NCI-H2029 treated with DMSO at 0.1 percent for 48 hours (cell line): ENCODE results near the gene TVP23A.
"Not testable (repeated sequence)": the region's sequence is repeated elsewhere in the genome, so short reads cannot be mapped to it uniquely, and the experiment has no call there.

ENCODE experiments used
- DNase-seq: peaks from one replicate; lab custom pipeline; 2025; lab: John Stamatoyannopoulos, UW

The TVP23A gene

GRCh38 chr16:10799736-10800135 is 18.9 kb downstream of the TVP23A start:
- no peak for DNase-seq

GRCh38 chr16:10791048-10791447 is 27.5 kb downstream of the TVP23A start:
- DNase-seq = no peak

GRCh38 chr16:10788630-10789029 is 30.0 kb downstream of the TVP23A start:
- not testable (repeated sequence) for DNase-seq

GRCh38 chr16:10787304-10787703 is 31.3 kb downstream of the TVP23A start:
- DNase-seq = no peak

- no peak for DNase-seq
These were observed 36.0 kb downstream of the TVP23A start for GRCh38 chr16:10782628-10783027.

GRCh38 chr16:10780628-10781027 is 38.0 kb downstream of the TVP23A start:
- DNase-seq = no peak

GRCh38 chr16:10779908-10780307 is 38.7 kb downstream of the TVP23A start:
- DNase-seq = not testable (repeated sequence)

- DNase-seq = no peak
These were observed 41.2 kb downstream of the TVP23A start for GRCh38 chr16:10777356-10777755.

GRCh38 chr16:10776923-10777322 is 41.7 kb downstream of the TVP23A start:
- DNase-seq = not testable (repeated sequence)

GRCh38 chr16:10776280-10776679 is 42.3 kb downstream of the TVP23A start:
- no peak for DNase-seq

- no peak for DNase-seq
These were observed 47.7 kb downstream of the TVP23A start for GRCh38 chr16:10770907-10771306.

- DNase-seq = no peak
These were observed 49.2 kb downstream of the TVP23A start for GRCh38 chr16:10769381-10769780.

- no peak for DNase-seq
These were observed 51.5 kb downstream of the TVP23A start for GRCh38 chr16:10767127-10767526.

GRCh38 chr16:10765772-10766171 is 52.8 kb downstream of the TVP23A start:
- no peak for DNase-seq

GRCh38 chr16:10763456-10763855 is 55.1 kb downstream of the TVP23A start:
- DNase-seq = no peak

GRCh38 chr16:10762336-10763016 is 56.1 kb downstream of the TVP23A start:
- DNase-seq = no peak

- DNase-seq = no peak
These were observed 57.2 kb downstream of the TVP23A start for GRCh38 chr16:10761373-10761772.

GRCh38 chr16:10760858-10761257 is 57.7 kb downstream of the TVP23A start:
- DNase-seq = no peak

- DNase-seq = no peak
These were observed 62.0 kb downstream of the TVP23A start for GRCh38 chr16:10756574-10756973.

- DNase-seq = no peak
These were observed 63.7 kb downstream of the TVP23A start for GRCh38 chr16:10754941-10755340.

- no peak for DNase-seq
These were observed 64.9 kb downstream of the TVP23A start for GRCh38 chr16:10753670-10754069.

- DNase-seq = no peak
These were observed 65.6 kb downstream of the TVP23A start for GRCh38 chr16:10752843-10753523.

GRCh38 chr16:10751291-10751697 is 67.3 kb downstream of the TVP23A start:
- DNase-seq = no peak

GRCh38 chr16:10750793-10751192 is 67.8 kb downstream of the TVP23A start:
- DNase-seq = no peak
